NCI-H128 (cell line): ENCODE data around the gene CXCL6.

Source experiments
- DNase-seq: peaks from one replicate; lab custom pipeline; 2025; ENCODE audit not compliant: unreplicated experiment; lab: John Stamatoyannopoulos, UW

Gene CXCL6

DNA sequence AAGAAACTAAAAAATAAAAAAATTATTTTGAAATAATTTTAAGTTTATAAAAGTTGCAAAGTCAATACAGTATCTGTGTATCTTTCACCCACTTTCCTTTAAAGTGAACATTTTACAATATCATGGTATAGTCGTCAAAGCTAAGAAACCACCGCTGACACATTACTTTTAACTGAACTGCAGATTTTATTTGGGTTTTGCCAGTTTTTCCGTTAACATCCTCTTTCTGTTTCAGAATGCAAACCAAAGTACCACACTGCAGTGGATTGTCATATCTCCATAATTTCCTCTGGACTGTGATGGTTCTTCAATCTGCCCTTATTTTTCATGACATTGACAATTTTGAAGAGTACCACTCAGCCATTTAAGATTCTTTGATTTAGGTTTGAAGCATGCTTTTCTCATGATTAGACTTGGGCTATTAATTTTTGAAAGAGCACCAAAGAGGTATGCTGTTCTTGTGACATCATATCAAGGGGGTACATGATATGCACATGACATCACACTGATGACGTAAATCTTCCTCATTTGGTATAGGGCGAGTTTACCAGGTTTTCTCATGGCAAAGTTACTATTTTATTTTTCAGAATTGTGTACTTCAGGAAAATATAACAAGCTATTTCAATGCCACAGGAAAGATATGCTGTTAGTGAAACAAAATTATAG, 29.1 kb downstream of the CXCL6 start:
- DNase-seq, result no peak

DNA sequence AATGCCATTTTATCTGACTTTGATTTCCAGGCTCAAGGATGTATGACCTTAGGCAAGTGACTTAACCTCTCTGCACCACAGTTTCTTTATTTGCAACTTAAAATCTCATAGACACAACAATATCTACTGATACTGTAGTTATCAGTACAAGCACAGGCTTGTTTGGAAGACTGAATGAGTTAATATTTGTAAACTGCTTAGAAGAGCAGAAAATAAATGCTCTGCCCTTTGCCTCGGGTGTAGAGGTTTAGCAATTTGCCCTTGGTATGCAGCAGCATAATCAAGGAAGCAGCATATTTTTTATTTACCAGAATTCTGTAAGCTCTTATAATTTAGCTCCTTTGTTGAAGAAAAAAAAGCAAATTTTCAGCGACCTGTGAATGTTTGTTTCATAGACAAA, 29.8 kb downstream of the CXCL6 start:
- no peak for DNase-seq

DNA sequence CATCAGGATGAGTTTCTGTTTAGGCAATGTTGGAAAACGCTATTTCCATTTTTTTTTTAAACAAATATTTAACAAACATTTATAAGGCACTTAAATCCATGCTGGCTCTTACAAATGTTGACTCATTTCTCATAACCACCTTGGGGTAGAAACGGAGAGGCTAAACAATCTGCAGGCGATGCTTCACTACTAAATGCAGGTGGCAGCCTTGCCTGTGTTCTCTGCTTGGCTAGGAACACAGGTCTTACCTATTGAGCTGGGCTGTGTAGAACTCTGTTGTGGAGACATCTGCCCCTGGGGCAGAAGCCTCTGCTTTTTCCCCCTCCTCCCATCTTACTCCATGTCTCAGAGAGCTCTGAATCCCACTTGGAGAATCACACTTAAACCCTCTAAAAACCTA, 31.3 kb downstream of the CXCL6 start:
- DNase-seq, result no peak

DNA sequence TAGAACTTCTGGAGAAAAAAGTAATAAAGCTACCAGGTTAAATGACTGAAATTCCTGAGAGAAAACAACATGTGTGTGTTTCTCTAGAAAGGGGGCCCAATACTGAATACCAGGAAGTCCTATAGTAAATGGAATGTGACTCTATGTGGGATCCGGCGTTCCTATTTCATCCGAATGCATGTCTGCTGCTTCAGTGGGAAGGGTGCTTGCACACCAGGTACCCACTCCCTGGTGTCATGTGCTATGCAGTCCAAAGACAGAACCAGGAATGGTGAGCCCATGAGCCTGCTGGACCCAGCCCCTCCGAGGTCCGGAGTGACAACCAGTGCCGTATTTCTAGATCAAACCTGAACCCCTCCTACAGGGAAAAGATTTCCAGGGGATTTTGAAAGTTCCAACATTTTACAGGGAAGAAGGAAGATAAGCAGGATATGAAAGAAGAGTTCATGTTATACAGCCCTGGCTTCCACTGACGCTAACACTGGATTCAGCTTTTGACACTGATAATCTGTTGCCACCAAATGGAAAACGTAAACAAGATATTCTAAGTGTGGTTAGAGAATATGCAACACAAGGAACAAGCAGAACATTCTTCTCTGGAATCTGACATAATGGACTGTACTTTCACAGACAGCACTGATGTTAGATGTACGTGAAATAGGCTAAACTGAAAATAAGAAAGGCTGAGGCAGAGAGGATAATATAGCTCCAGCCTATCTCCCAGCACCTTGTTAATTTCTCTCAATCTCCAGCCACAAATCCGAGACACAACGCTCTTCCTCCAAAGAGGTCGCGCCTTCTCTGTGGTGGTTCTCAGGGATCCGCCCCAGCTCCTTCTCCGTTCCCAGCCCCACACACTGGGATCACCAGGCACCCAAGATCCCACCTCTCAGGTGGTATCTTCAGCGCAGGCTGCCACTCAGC, 32.0 kb downstream of the CXCL6 start:
- no peak for DNase-seq

DNA sequence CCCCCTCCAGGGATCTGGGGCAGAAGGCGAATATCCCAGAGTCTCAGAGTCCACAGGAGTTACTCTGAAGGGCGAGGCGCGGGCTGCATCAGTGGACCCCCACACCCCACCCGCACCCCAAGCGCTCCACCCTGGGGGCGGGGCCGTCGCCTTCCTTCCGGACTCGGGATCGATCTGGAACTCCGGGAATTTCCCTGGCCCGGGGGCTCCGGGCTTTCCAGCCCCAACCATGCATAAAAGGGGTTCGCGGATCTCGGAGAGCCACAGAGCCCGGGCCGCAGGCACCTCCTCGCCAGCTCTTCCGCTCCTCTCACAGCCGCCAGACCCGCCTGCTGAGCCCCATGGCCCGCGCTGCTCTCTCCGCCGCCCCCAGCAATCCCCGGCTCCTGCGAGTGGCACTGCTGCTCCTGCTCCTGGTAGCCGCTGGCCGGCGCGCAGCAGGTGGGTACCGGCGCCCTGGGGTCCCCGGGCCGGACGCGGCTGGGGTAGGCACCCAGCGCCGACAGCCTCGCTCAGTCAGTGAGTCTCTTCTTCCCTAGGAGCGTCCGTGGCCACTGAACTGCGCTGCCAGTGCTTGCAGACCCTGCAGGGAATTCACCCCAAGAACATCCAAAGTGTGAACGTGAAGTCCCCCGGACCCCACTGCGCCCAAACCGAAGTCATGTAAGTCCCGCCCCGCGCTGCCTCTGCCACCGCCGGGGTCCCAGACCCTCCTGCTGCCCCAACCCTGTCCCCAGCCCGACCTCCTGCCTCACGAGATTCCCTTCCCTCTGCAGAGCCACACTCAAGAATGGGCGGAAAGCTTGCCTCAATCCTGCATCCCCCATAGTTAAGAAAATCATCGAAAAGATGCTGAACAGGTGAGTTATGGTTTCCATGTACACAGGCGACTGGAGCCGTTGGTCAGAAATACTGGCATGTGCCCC, 32.9 kb downstream of the CXCL6 start, which contains the start of gene CXCL1:
TSS of gene CXCL1 (plus strand) at position 264 of the 926 bp plus-strand sequence. CDS start at position 342, 78 bp downstream.
- no peak for DNase-seq

DNA sequence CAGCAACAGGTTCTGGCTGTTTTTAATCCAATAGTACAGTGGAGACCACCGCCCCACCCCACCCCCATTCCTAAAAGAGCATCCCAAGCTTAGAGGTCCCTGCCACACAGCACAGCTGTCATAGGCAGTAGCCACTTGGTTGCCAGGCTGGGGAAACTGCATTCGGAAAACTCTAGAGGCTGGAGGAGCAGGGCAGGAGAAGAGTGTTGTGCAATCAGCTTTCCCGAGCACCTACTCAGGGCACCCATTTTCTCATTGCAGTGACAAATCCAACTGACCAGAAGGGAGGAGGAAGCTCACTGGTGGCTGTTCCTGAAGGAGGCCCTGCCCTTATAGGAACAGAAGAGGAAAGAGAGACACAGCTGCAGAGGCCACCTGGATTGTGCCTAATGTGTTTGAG, 33.8 kb downstream of the CXCL6 start:
- DNase-seq, result no peak

DNA sequence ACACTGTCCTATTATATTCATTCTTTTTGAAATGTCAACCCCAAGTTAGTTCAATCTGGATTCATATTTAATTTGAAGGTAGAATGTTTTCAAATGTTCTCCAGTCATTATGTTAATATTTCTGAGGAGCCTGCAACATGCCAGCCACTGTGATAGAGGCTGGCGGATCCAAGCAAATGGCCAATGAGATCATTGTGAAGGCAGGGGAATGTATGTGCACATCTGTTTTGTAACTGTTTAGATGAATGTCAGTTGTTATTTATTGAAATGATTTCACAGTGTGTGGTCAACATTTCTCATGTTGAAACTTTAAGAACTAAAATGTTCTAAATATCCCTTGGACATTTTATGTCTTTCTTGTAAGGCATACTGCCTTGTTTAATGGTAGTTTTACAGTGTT, 34.3 kb downstream of the CXCL6 start:
- DNase-seq, result no peak

DNA sequence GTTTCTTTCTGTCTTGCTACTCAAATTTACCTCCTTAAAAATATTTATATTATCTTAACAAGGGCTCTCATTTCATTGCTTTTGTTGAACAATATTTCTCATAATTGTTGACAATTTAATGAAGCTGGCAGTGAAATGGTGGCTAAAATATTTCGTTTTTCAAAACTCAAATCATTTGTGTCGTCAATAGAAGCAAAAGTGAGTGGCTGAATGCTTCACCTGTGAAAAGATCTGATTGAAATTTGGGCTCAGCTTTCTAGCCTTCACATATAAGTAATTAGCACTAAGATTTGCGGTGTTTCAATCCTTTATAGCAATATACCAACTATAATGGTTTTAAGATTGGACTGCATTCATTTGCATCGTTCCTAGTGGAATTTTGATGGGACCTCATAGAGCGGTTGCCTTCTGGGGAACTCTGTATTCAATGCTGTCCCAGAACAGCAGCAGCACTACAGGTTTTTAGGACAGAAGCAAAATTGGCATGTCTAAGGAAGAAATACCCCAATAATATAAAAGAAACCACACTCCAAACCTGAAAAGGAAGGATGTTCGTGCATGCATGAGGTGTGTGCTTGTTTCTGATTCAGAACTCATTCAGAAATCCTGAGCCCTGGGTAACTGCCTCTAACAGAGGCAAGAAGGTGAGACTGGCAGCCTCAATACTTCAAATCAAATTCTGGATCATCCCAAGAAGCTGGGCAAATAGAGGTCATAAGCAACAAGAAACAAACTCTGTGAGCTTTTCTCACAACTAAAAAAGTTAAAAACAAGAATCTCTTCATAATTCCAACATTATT, 35.2 kb downstream of the CXCL6 start:
- no peak for DNase-seq

DNA sequence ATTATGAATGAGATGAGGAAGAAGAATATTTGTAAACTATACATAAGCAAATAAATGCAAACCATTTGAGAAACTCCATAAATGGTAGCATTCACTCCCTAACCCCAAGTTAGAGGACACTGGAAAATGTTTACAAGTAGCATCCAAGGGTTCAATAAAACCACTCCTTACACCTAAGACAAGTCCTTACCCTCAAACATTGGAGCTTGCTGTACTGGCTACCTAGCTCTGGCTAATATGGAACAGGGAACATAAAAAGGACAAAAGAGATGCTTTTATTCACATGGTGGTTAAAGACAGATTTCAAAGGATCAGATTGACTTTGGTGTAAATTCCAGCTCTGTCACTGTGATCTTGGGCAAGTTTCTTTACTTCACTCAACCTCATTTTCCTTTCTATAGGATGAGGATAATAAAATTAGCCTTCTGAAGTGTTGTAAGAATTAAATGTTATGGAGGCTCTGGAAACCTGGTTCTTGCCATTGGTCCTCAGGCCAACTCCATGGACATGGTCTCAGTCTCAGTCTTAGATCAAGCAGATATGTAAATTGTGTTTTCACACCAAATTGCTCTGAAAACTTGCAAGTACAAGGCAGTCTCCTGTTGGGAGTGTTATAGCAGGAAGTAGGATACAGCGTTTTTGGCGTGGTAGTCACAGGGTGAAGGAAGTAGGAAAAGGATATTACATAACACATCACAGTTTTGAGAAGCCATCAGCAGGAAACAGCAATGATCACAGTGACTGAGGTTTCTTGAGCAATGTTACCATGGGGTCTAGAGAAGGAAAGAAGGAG, 36.0 kb downstream of the CXCL6 start:
- DNase-seq, result no peak

DNA sequence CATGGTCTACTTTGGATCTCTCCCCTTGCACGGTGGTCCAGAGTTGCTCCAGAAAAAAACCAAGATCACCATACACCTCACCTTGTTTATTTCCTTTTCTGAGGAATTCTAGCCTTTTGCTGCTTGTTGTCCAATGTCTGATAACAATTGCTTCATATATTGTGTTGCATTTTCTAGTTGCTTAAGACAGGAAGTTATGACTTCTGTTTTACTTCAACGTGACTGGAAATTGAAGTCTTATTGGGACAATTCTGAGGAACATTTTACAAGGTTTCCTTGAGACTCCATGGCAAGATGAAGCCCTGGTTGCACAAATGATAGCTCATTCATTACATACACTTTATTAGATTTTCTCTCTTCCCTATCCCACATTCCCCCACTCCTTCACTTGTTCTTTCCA, 37.9 kb downstream of the CXCL6 start:
- DNase-seq, result no peak

DNA sequence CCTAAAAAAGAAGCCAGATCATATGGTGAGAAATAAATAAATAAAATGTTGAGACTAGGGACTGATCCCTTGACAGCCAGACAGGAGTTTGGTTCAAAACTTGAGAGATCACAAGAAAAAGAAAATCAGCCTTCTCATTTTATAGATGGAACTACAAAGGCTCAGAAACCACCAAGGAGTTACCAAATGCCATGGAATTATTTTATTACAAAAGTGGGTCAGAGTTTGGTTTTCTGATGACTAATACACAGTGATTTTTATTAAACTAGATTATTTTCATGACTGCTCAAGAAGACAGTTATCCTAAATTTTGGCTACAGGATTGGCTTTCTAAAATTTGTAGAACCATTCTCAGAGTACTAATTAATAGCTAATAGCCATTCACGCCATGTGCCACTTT, 38.9 kb downstream of the CXCL6 start:
- DNase-seq, result no peak

DNA sequence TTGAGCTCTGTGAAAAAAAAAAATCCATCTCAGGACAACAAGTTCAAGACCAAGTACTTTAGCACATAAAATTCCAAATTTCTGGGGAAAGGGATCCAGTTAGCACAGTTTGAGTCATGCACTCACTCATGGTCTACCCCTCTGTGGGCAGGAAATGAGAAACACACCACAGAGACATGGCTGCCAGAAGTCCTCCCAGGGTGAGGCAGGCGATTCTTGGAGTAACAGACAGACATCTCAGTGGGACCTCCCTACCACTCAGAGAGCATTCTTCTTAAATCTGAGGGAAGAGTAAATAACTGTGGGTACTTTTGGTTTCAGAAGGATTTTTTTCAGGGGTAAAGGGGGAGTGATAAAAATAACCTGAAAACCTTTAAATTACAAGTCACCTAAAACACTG, 46.8 kb downstream of the CXCL6 start:
- no peak for DNase-seq

DNA sequence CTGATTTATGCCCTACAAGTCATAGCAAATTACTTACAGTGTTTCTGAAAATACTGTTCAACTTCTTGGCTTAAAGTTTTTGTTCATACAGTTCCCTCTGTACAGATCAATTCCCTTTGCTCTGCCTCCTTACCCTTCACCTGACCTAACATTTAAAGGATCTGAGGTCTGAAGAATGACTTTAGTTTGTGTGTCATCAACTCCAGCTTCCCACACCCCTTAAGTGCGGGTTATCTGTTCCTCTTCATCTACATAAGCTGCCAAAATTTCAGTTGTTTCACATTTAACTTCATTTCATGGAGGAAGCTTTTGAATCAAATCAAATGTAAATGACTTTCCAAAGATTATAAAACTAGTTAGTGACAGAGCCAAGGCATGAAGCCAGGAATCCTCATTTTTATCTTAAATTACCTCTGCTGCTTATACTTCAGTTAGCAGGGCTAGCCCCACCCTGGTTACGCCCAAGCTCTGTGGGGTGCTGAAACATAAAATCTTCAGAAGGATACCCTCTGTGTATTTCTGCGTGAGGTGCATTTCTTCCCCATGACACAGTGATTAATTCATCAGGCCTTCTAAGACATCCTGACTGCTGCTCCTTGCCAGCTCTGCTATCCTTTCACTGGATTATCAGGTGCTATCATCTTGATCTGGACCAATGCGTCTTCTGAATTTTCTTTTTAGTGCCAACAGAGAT, 49.2 kb downstream of the CXCL6 start:
- DNase-seq, result no peak
